ENCODE measurements around the gene TBC1D1.

The TBC1D1 gene

GRCh38 chr4:37995299-37995821 is 104.5 kb downstream of the TBC1D1 start:
- DNase-seq, result no peak

GRCh38 chr4:37995981-37996775 is 105.3 kb downstream of the TBC1D1 start:
- no peak for DNase-seq

GRCh38 chr4:37998226-37998625 is 107.3 kb downstream of the TBC1D1 start:
- no peak for DNase-seq

GRCh38 chr4:37999000-37999716 is 108.3 kb downstream of the TBC1D1 start:
- DNase-seq, result no peak

- no peak for DNase-seq
Observed at GRCh38 chr4:37999965-38000364, 109.1 kb downstream of the TBC1D1 start.

DNA sequence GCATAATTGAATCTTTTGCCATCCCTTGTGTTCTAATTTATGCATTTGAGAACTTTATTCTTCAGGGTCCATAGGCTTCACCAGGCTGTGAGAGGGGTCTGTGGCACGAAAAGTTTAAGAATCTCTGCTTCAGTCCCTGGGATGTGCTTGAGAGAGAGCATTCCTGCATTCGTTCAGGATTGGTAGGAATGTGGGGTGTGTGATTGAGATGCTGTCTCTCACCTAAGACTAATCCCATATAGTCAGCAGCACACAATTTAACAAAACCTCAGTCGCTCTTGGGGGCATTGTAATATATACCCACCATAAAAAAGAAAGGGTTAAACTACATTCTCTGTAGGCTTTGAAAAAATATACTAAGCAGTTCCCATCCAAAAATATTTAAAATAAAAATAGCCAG is 111.0 kb downstream of the TBC1D1 start:
- DNase-seq, result no peak

GRCh38 chr4:38002451-38003071 is 111.7 kb downstream of the TBC1D1 start:
- no peak for DNase-seq

DNA sequence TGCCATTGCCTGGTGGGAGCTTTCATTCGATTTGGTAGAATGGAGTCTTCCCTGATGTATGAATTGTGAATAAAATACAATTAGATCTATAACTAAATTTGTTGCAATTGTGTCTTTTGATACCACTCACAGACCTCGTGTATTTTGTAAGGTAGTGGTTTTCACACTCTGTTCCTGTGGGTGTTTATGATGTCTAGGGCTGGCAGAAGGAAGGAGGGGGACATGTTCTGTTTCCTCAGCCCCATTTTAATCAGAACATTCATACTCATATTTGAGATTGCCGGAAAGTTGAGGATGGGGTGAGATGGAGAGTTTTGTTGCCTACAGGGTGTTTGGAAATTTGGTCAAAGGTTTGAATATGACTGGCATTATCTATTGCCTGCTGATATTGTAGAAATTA is 112.2 kb downstream of the TBC1D1 start:
- DNase-seq, result no peak

- no peak for DNase-seq
Observed at GRCh38 chr4:38003628-38004027, 112.7 kb downstream of the TBC1D1 start.

- no peak for DNase-seq
Observed at GRCh38 chr4:38004062-38004461, 113.2 kb downstream of the TBC1D1 start.

- no peak for DNase-seq
Observed at GRCh38 chr4:38004887-38005286, 114.0 kb downstream of the TBC1D1 start.

- DNase-seq, result no peak
Observed at GRCh38 chr4:38005637-38006036, 114.8 kb downstream of the TBC1D1 start.

- DNase-seq, result no peak
Observed at GRCh38 chr4:38007645-38008044, 116.8 kb downstream of the TBC1D1 start.

GRCh38 chr4:38008571-38009021 is 117.7 kb downstream of the TBC1D1 start:
- DNase-seq, result no peak

- DNase-seq, result no peak
Observed at GRCh38 chr4:38009421-38009820, 118.5 kb downstream of the TBC1D1 start.

- DNase-seq, result no peak
Observed at GRCh38 chr4:38009949-38010348, 119.1 kb downstream of the TBC1D1 start.

DNA sequence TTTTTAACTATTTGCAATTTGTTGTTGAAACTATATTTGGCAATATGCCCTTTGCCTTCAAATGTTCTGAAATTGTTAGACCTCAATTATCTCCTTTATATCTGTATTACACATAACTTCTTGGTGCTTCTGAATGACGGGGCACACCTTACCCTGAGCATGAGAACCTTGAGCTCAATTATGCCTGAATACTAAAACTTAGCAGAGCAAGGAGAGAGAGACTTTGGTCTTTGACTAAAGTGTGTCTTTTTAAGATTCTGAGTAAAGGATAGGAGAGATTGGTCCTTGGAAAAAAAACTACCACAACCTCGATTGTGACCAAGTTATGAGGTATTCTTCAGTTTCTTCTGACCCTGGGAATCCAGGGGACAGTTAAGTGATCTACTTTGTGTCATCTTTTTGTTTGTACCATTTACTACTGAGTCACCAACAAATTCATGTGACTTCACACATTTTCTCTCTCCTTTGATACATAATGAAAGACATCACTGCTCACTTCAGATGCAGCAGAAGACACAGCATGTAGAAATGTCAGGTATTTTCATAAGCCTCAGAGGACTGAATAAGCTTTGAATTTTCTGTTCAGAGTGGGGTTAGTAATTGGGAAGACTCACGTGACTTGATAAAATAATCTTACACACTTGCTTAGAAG is 120.8 kb downstream of the TBC1D1 start:
- no peak for DNase-seq

- DNase-seq, result no peak
Observed at GRCh38 chr4:38013461-38014366, 122.8 kb downstream of the TBC1D1 start.

DNA sequence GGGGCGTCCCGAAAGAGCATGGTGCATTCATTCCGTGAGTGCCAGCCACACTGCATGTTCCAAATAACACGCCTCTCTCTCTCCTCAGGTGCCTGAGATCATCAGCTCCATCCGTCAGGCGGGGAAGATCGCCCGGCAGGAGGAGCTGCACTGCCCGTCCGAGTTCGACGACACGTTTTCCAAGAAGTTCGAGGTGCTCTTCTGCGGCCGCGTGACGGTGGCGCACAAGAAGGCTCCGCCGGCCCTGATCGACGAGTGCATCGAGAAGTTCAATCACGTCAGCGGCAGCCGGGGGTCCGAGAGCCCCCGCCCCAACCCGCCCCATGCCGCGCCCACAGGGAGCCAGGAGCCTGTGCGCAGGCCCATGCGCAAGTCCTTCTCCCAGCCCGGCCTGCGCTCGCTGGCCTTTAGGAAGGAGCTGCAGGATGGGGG is 123.6 kb downstream of the TBC1D1 start:
- DNase-seq, result no peak

DNA sequence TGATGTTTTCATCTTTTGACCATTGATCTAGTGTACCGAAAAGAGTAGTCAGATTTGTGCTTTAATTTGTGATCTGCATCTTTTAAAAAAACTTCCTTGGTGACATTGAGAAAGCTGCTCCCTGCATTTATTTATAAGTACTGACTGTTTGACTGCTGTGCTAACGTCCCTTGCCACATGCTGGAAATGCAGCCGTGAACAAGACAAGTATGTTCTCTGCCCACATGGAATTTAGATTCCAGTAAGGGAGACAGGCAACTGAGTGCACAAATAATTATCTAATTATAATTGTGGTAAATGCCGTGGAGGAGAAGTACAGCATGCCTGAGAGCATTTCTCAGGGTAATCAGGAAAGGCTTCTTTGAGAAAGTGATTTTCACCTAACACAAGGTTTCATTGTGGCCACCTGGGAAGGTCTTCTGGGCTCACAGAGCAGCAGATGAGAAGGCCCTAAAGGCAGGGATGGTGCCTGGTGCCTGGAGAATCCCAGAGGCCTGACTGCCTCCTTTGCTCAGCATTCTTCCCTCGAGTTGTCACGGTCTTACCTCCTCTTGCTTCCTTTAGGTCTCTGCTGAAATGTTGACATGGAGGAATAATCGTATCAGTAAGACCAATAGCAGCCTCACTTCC is 125.1 kb downstream of the TBC1D1 start:
- no peak for DNase-seq

- DNase-seq, result no peak
Observed at GRCh38 chr4:38016698-38017097, 125.8 kb downstream of the TBC1D1 start.

All from stimulated activated CD4-positive, alpha-beta T cell treated with anti-CD3 and anti-CD28 coated beads, Interleukin-2, amount 100 ng/mL, for 48 hours (primary cell).